Fibroblast of skin of left quadriceps (primary cell): ENCODE data around the gene MYT1.

ENCODE experiments used
- DNase-seq, 2 experiments: peaks; one replicate each; pipeline ENCODE4 v3.0.0-alpha.2; 2013; ENCODE audit warnings: low read depth in 2 of 2

Gene MYT1

GRCh38 chr20:64244870-64245603, 80.8 kb downstream of the MYT1 start:
- DNase-seq, result no peak

DNA sequence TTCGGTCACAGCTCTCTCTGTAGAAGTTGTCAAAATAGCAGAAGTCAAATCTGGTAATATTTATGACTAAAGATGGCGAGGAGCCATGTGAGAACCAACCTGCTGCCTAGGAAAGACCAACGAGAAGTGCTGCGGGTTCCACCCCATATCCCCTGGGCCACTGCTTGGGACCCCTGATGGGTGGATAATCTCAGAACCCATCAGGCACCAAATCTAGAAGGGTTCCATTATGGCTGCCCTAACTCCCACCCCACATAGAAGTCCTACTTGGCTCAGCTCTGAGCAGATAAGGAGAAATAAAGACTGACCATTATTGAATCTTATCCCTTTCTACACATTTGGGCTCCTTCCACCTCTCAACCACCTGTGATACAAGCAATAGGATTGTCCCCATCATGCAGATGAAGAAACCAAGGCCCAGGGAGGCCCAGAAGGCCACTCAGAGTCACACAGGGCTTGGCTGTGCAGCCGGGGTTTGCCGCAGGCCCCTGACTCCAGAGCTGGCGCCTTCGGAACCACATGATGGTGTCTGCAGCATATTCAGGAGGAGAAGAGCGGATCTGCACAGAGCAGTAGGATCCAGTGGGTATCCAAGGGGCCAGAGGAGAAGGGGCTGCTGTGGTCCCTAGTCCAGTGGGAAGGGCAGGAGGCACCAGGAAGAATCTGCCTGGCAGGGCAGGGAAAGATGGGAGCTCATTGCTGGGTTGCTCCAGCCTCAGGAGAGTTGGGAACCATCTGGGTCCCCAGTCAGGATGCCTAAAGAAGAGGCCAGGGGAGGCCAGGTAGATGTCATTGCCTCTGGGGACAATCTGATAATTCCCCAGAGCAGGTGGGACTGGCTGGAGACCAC, 81.7 kb downstream of the MYT1 start:
- no peak for DNase-seq

DNA sequence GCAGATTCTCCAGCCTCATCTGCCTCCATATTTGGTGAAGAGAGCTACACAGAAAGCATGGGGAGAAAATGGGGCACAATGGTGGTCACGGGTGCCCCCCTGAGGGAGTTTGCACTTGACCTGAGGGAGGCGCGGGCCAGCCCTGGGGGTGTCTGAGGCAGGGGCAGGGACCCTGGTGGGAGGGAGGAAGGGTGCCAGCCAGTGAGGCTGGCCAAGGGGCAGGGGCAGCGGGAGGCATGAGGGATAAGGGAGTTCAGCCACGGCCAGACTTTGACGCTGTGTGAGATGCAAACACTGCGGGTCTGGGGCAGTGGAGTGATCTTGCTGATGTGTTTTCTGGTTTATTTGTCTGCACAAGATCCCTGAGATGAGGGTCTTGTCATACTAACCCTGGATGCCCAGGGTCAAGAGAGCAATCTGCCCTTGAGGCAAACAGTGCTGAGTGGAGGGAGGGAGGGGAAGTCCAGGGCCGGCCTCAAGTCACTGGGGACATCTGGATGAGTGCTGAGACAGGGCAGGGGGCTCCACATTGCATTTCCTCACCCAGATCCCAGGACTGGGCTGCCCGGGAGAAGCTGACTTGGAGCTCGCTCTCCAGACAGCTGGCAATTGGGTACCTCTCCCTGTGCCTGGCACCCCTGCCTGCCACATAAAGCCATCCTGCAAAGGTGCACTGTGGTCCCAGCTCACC, 82.5 kb downstream of the MYT1 start:
- no peak for DNase-seq

DNA sequence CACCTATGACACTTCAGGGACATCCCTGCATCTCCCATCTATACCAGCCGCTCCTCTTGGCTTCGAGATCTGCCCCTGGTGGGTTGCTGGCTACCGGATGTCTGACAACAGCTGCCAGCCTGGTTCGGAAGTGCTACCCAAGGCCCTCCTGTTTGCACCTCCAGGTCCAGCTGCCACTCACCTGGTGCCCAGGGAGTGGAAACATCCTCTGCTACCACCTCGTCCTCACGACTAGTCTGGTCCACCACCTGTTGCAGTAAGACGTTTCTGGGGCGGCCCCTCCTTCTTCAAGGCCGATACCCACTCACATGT, 83.0 kb downstream of the MYT1 start:
- DNase-seq, result no peak

GRCh38 chr20:64247970-64248841, 84.0 kb downstream of the MYT1 start:
- no peak for DNase-seq

GRCh38 chr20:64250027-64250426, 85.8 kb downstream of the MYT1 start:
- no peak for DNase-seq

GRCh38 chr20:64253000-64253383, 88.7 kb downstream of the MYT1 start:
- DNase-seq, result no peak

- DNase-seq, result no peak
Measured at GRCh38 chr20:64253443-64253842, 89.2 kb downstream of the MYT1 start.

DNA sequence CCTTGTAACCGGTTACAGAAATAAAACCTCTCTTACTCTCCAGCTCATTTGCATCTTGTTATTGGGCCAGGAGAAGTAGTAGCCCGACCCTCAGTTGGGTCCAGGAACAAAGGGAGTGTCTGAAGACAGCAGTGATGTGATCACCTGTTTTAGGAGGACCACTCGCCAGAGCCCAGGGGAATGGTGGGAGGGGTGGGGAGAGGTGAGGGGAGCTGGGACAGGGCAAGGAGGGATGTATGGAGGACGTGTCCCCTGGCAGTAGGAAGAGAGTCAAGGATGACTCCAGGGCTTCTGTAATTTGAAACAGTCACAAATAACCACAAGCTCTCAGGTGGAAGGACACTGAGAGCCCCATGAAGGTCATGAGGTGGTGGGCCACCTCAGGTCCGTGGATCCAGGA, 89.9 kb downstream of the MYT1 start:
- no peak for DNase-seq

GRCh38 chr20:64254571-64255360, 90.5 kb downstream of the MYT1 start:
- DNase-seq, result no peak

DNA sequence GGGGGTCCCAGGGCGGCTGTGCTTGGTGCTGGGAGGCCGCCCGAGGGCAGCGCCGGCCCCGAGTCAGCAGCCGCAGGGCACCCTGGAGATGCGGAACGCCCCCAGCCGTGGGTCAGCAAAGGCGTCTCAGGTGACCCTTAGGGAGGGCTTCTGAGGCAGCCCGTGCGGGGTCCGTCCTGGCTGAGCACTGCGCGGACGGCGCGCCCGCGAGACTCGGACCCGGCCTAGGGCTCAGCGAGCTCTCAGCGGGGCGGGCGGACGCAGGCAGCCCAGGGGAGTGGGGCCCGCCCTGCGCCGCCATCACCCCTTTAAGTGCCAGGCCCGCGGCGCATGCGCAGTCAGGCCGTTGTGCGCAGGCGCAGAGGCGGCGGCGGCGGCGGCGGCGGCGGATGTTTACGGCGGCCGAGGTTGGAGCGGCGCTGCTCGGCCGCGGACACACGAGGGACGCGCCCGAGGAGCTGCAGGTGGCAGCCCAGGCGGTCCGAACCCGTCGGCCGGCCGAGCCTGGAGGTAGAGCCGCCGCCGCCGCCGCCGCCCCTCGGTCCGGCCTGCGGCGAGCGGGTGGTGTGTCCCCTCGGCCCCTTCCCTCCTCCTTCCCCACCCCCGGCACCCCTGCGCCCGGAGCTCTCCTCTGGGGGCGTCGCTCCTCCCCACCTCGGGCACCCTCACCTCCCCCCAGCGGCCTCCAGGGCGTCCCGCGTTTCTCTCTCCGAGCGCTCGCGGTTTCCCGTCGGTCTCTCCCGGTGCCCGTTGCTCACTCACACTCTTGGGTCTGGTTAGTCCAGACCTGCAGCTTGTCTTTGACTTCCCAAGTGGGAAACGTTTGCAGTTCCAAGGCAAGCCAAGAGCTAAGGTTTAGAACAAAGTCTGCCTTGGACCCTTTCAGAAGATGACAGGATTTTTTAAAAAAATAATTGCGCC, 91.4 kb downstream of the MYT1 start, which contains the start of gene PCMTD2:
TSS of gene PCMTD2 (plus strand) at position 388 of the 921 bp plus-strand sequence. CDS start 4,218 bp downstream, outside the sequence.
- peak; percentile 67 to 74 for DNase-seq

- no peak for DNase-seq
Measured at GRCh38 chr20:64256282-64256935, 92.2 kb downstream of the MYT1 start.

GRCh38 chr20:64257107-64257757, 93.0 kb downstream of the MYT1 start:
- DNase-seq, result no peak

DNA sequence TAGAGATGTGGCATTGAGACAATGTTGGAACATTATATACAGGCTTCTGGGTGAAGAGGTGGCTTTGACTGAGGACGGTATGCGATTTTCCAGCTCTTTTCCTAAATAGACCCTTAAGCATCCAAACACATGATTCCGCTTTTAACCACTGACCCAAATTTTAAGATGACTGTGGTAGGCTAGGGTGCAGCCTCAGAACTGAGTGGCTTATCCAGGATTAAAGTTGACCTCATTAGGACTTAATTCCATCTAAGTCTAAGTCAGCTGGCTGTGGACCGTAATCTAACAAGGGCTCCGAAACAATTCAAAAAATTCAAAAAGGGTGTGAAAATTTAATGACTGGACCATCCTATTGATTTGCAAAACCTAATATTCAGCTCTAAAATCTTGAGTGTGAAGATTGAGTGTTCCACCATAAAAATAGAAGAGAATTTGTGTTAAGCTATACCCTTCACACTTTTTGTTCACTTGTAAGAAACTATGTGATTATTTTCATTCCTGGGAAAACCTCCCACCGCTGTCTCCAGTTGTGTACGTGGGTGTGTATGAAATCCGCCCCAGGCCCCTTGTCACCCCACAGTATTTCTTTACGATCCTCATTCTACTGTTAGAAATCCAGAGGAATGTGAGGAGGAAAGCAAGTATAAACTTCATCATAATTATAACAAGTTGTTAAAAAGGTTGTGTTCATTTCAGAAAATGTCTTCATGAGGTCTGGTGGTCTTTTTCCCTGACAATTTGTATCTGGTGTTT, 94.0 kb downstream of the MYT1 start:
- DNase-seq, result no peak

- no peak for DNase-seq
Measured at GRCh38 chr20:64260239-64260638, 96.0 kb downstream of the MYT1 start.

GRCh38 chr20:64261138-64261537, 96.9 kb downstream of the MYT1 start:
- DNase-seq, result peak; percentile 52 to 54

- no peak for DNase-seq
Measured at GRCh38 chr20:64264091-64264490, 99.8 kb downstream of the MYT1 start.

DNA sequence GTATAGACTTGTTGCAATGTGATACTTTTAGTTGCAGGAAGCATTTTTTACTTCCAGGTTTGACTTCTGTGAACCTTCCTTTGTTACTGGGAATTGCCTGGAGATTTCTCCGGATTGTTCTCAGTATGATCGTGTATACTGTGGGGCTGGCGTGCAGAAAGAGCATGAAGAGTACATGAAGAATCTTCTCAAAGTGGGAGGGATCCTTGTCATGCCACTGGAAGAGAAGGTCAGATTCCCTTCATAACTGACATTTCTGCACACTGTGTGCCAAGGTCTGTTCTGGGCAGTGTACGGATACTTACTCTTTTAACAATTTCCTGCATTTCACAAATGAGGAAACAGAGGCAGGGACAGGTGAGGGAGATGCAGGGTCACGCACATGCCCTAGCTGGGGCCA, 100.9 kb downstream of the MYT1 start:
- DNase-seq, result no peak
